HG03457 (cell line): Measurements from ENCODE around the gene NFIL3.
"Not testable (repeated sequence)": the region's sequence is repeated elsewhere in the genome, so short reads cannot be mapped to it uniquely, and the experiment has no call there.

Source experiments
- ATAC-seq: cut with Tn5 transposase; IDR thresholded peaks from one replicate; pipeline ENCODE4 v1.9.1; 2021; ENCODE audit warnings: moderate number of reproducible peaks; ENCODE audit not compliant: unreplicated experiment

Gene NFIL3

GRCh38 chr9:91398926-91399325 is 24.7 kb downstream of the NFIL3 start:
- no peak for ATAC-seq

GRCh38 chr9:91395553-91396471 is 27.8 kb downstream of the NFIL3 start:
- ATAC-seq, result no peak

GRCh38 chr9:91395106-91395552 is 28.5 kb downstream of the NFIL3 start:
- no peak for ATAC-seq

- no peak for ATAC-seq
Observed at GRCh38 chr9:91393826-91394225, 29.8 kb downstream of the NFIL3 start.

- no peak for ATAC-seq
Observed at GRCh38 chr9:91392435-91392834, 31.2 kb downstream of the NFIL3 start.

GRCh38 chr9:91391818-91392217 is 31.8 kb downstream of the NFIL3 start:
- ATAC-seq, result no peak

- ATAC-seq, result no peak
Observed at GRCh38 chr9:91391412-91391811, 32.2 kb downstream of the NFIL3 start.

GRCh38 chr9:91389686-91390085 is 33.9 kb downstream of the NFIL3 start:
- not testable (repeated sequence) for ATAC-seq

- no peak for ATAC-seq
Observed at GRCh38 chr9:91386765-91387164, 36.9 kb downstream of the NFIL3 start.

- no peak for ATAC-seq
Observed at GRCh38 chr9:91384954-91385353, 38.7 kb downstream of the NFIL3 start.

- ATAC-seq, result no peak
Observed at GRCh38 chr9:91383577-91383976, 40.1 kb downstream of the NFIL3 start.

- no peak for ATAC-seq
Observed at GRCh38 chr9:91382298-91382697, 41.3 kb downstream of the NFIL3 start.

- ATAC-seq, result no peak
Observed at GRCh38 chr9:91379426-91379825, 44.2 kb downstream of the NFIL3 start.

GRCh38 chr9:91378695-91379127 is 44.9 kb downstream of the NFIL3 start:
- ATAC-seq, result no peak

- ATAC-seq, result not testable (repeated sequence)
Observed at GRCh38 chr9:91378054-91378453, 45.6 kb downstream of the NFIL3 start.

- ATAC-seq, result no peak
Observed at GRCh38 chr9:91376239-91376638, 47.4 kb downstream of the NFIL3 start.

- ATAC-seq, result no peak
Observed at GRCh38 chr9:91374939-91375338, 48.7 kb downstream of the NFIL3 start.

GRCh38 chr9:91371894-91372293 is 51.7 kb downstream of the NFIL3 start:
- ATAC-seq, result no peak

- ATAC-seq, result not testable (repeated sequence)
Observed at GRCh38 chr9:91370006-91370405, 53.6 kb downstream of the NFIL3 start.

GRCh38 chr9:91364702-91365101 is 58.9 kb downstream of the NFIL3 start:
- no peak for ATAC-seq

- no peak for ATAC-seq
Observed at GRCh38 chr9:91364005-91364404, 59.6 kb downstream of the NFIL3 start.

- no peak for ATAC-seq
Observed at GRCh38 chr9:91362051-91362611, 61.5 kb downstream of the NFIL3 start.
